Muscle layer of duodenum (tissue), 2 donors: ENCODE data around the gene FBLN5.

ENCODE experiments used
- H3K27ac ChIP-seq: one replicate; pipeline ENCODE4 v1.7.0; 2013; ENCODE audit warnings: mild to moderate bottlenecking, low read length
- H3K27me3 ChIP-seq: one replicate; pipeline ENCODE4 v1.7.0; 2013; ENCODE audit warnings: low read depth, mild to moderate bottlenecking, control low read depth, low read length
- H3K36me3 ChIP-seq, 2 donors: one replicate each; pipeline ENCODE4 v1.7.0; 2013; ENCODE audit warnings: low read length in 2 of 2, control low read depth in 1 of 2, mild to moderate bottlenecking in 1 of 2; ENCODE audit not compliant: insufficient read depth in 2 of 2, control insufficient read depth in 1 of 2
- H3K4me1 ChIP-seq, 2 donors: one replicate each; pipeline ENCODE4 v1.7.0; 2013; ENCODE audit warnings: low read length in 2 of 2, mild to moderate bottlenecking in 2 of 2, control low read depth in 1 of 2, moderate library complexity in 1 of 2; ENCODE audit not compliant: insufficient read depth in 2 of 2, control insufficient read depth in 1 of 2
- H3K4me3 ChIP-seq, 2 donors: one replicate each; pipeline ENCODE4 v1.7.0; 2013; ENCODE audit warnings: low read length in 2 of 2, low read depth in 1 of 2, mild to moderate bottlenecking in 1 of 2
- H3K9me3 ChIP-seq, 2 donors: one replicate each; pipeline ENCODE4 v1.7.0; 2013; ENCODE audit warnings: low read length in 2 of 2, control low read depth in 1 of 2, mild to moderate bottlenecking in 1 of 2; ENCODE audit not compliant: control insufficient read depth in 1 of 2
- donor health status: healthy.

The FBLN5 gene

GRCh38 chr14:91893669-91894068 lies 53.8 kb downstream of the FBLN5 start:
- Histone ChIP-seq H3K4me1 (peaks cover 0 to 28% of the 10 kb centered on the region in 2 donors), H3K27ac (no peak overlapping the region), H3K36me3 (peaks cover 4 to 9% of the 10 kb centered on the region in 2 donors), H3K27me3 (no peaks in the 10 kb centered on the region), H3K4me3 (no peak overlapping the region), H3K9me3 (no peaks in the 10 kb centered on the region)

- Histone ChIP-seq H3K9me3 (no peaks in the 10 kb centered on the region), H3K4me3 (no peak overlapping the region), H3K4me1 (peaks cover 0 to 25% of the 10 kb centered on the region in 2 donors), H3K27me3 (no peaks in the 10 kb centered on the region), H3K27ac (no peak overlapping the region), H3K36me3 (peaks cover 4 to 9% of the 10 kb centered on the region in 2 donors)
These were observed 54.5 kb downstream of the FBLN5 start for GRCh38 chr14:91893007-91893406.

- H3K9me3 ChIP-seq = no peaks in the 10 kb centered on the region
- no peak overlapping the region for H3K4me3 ChIP-seq
- peaks cover 0 to 19% of the 10 kb centered on the region in 2 donors for H3K4me1 ChIP-seq
- H3K27ac ChIP-seq = no peak overlapping the region
- peaks cover 4 to 12% of the 10 kb centered on the region in 2 donors for H3K36me3 ChIP-seq
- no peaks in the 10 kb centered on the region for H3K27me3 ChIP-seq
These were observed 55.7 kb downstream of the FBLN5 start for GRCh38 chr14:91891721-91892220.

- H3K9me3 ChIP-seq = no peaks in the 10 kb centered on the region
- no peak overlapping the region for H3K4me3 ChIP-seq
- peaks cover 0 to 18% of the 10 kb centered on the region in 2 donors for H3K4me1 ChIP-seq
- peaks cover 4 to 12% of the 10 kb centered on the region in 2 donors for H3K36me3 ChIP-seq
- H3K27ac ChIP-seq = no peak overlapping the region
- no peaks in the 10 kb centered on the region for H3K27me3 ChIP-seq
These were observed 56.4 kb downstream of the FBLN5 start for GRCh38 chr14:91891101-91891500.

GRCh38 chr14:91890291-91890749 lies 57.2 kb downstream of the FBLN5 start:
- Histone ChIP-seq H3K9me3 (no peaks in the 10 kb centered on the region), H3K27ac (peak overlapping the region; percentile 45), H3K4me3 (no peak overlapping the region), H3K36me3 (peaks cover 4 to 12% of the 10 kb centered on the region in 2 donors), H3K4me1 (peaks cover 0 to 18% of the 10 kb centered on the region in 2 donors), H3K27me3 (no peaks in the 10 kb centered on the region)

GRCh38 chr14:91889477-91890211 lies 57.9 kb downstream of the FBLN5 start:
- H3K9me3 ChIP-seq = no peaks in the 10 kb centered on the region
- peaks cover 4 to 12% of the 10 kb centered on the region in 2 donors for H3K36me3 ChIP-seq
- no peaks in the 10 kb centered on the region for H3K27me3 ChIP-seq
- H3K4me3 ChIP-seq = no peak overlapping the region
- peaks cover 0 to 18% of the 10 kb centered on the region in 2 donors for H3K4me1 ChIP-seq
- peak overlapping the region; percentile 45 for H3K27ac ChIP-seq

GRCh38 chr14:91888641-91889476 lies 58.6 kb downstream of the FBLN5 start:
- Histone ChIP-seq H3K4me3 (no peak overlapping the region), H3K36me3 (peaks cover 4 to 12% of the 10 kb centered on the region in 2 donors), H3K27ac (peak overlapping the region; percentile 35), H3K27me3 (no peaks in the 10 kb centered on the region), H3K4me1 (peaks cover 0 to 18% of the 10 kb centered on the region in 2 donors), H3K9me3 (no peaks in the 10 kb centered on the region)

GRCh38 chr14:91886961-91887360 lies 60.5 kb downstream of the FBLN5 start:
- H3K27ac ChIP-seq = no peak overlapping the region
- peaks cover 4 to 19% of the 10 kb centered on the region in 2 donors for H3K36me3 ChIP-seq

GRCh38 chr14:91885839-91886238 lies 61.7 kb downstream of the FBLN5 start:
- Histone ChIP-seq H3K27ac (peak overlapping the region; percentile 22), H3K27me3 (no peaks in the 10 kb centered on the region)

More at GRCh38 chr14:91886961-91887360, 60.5 kb downstream of the FBLN5 start:
- H3K4me1 ChIP-seq = peaks cover 0 to 18% of the 10 kb centered on the region in 2 donors
- no peak overlapping the region for H3K4me3 ChIP-seq
- no peaks in the 10 kb centered on the region for H3K9me3 ChIP-seq
- no peaks in the 10 kb centered on the region for H3K27me3 ChIP-seq

GRCh38 chr14:91885113-91885712 lies 62.3 kb downstream of the FBLN5 start:
- peak overlapping the region; percentile 22 for H3K27ac ChIP-seq
- H3K36me3 ChIP-seq = peaks cover 0 to 16% of the 10 kb centered on the region in 2 donors
- peaks cover 0 to 10% of the 10 kb centered on the region in 2 donors for H3K4me1 ChIP-seq

More at GRCh38 chr14:91885839-91886238, 61.7 kb downstream of the FBLN5 start:
- Histone ChIP-seq H3K9me3 (no peaks in the 10 kb centered on the region), H3K36me3 (peaks cover 0 to 17% of the 10 kb centered on the region in 2 donors), H3K4me1 (peaks cover 0 to 14% of the 10 kb centered on the region in 2 donors), H3K4me3 (no peak overlapping the region)

GRCh38 chr14:91884664-91885063 lies 62.8 kb downstream of the FBLN5 start:
- Histone ChIP-seq H3K27ac (peak overlapping the region; percentile 4), H3K4me3 (no peak overlapping the region)

More at GRCh38 chr14:91885113-91885712, 62.3 kb downstream of the FBLN5 start:
- Histone ChIP-seq H3K4me3 (no peak overlapping the region), H3K27me3 (no peaks in the 10 kb centered on the region), H3K9me3 (no peaks in the 10 kb centered on the region)

More at GRCh38 chr14:91884664-91885063, 62.8 kb downstream of the FBLN5 start:
- peaks cover 0 to 5% of the 10 kb centered on the region in 2 donors for H3K4me1 ChIP-seq
- H3K27me3 ChIP-seq = no peaks in the 10 kb centered on the region
- H3K9me3 ChIP-seq = no peaks in the 10 kb centered on the region
- H3K36me3 ChIP-seq = peaks cover 0 to 22% of the 10 kb centered on the region in 2 donors
